HEK293T (cell line): ENCODE data around the gene CCDC8.

Source experiments
- CTCF ChIA-PET: fragments of 350-600 bp; formaldehyde crosslinking; extraction: SDS; loops from one replicate; lab custom pipeline; 2021; ENCODE audit warnings: antibody characterized with exemption, inconsistent platforms; lab: Yijun Ruan, JAX
- POLR2A ChIA-PET: fragments of 350-600 bp; formaldehyde crosslinking; extraction: SDS; loops from one replicate; lab custom pipeline; 2020; ENCODE audit warnings: antibody characterized with exemption, inconsistent platforms; lab: Yijun Ruan, JAX
- DNase-seq: peaks from one replicate; pipeline ENCODE4 v3.0.0; 2012; ENCODE audit warnings: mixed read lengths; ENCODE audit errors: extremely low spot score
- ARNT ChIP-seq: fragments of 450-650 bp; IDR thresholded peaks from 2 replicates; pipeline ENCODE4 v1.6.1; 2017; ENCODE audit warnings: mild to moderate bottlenecking
- BHLHE40 ChIP-seq: fragments of 450-650 bp; IDR thresholded peaks from 2 replicates; pipeline ENCODE4 v1.6.1; 2016; ENCODE audit warnings: mild to moderate bottlenecking, moderate library complexity, borderline replicate concordance
- CTBP1 ChIP-seq: fragments of 450-650 bp; IDR thresholded peaks from 2 replicates; pipeline ENCODE4 v1.6.1; 2016; ENCODE audit warnings: borderline replicate concordance
- ELF4 ChIP-seq: fragments of 450-650 bp; IDR thresholded peaks from 2 replicates; pipeline ENCODE4 v1.6.1; 2017; ENCODE audit warnings: antibody characterized with exemption
- FOXA1 ChIP-seq: fragments of 450-650 bp; IDR thresholded peaks from 2 replicates; pipeline ENCODE4 v1.6.1; 2016; ENCODE audit warnings: mild to moderate bottlenecking
- FOXK2 ChIP-seq: fragments of 450-650 bp; IDR thresholded peaks from 2 replicates; pipeline ENCODE4 v1.6.1; 2016; ENCODE audit warnings: mild to moderate bottlenecking
- FOXM1 ChIP-seq: fragments of 450-650 bp; IDR thresholded peaks from 2 replicates; pipeline ENCODE4 v1.6.1; 2017; ENCODE audit warnings: mild to moderate bottlenecking, borderline replicate concordance
- HDGF ChIP-seq: fragments of 450-650 bp; IDR thresholded peaks from 2 replicates; pipeline ENCODE4 v1.6.1; 2017; ENCODE audit warnings: antibody characterized with exemption, borderline replicate concordance
- L3MBTL2 ChIP-seq: fragments of 450-650 bp; conservative IDR thresholded peaks from 2 replicates; pipeline ENCODE4 v1.6.1; 2016; ENCODE audit warnings: mild to moderate bottlenecking
- LEF1 ChIP-seq: fragments of 450-650 bp; IDR thresholded peaks from 2 replicates; pipeline ENCODE4 v1.6.1; 2017; ENCODE audit warnings: mild to moderate bottlenecking, borderline replicate concordance
- NFRKB ChIP-seq: fragments of 450-650 bp; IDR thresholded peaks from 2 replicates; pipeline ENCODE4 v1.6.1; 2016; ENCODE audit warnings: mild to moderate bottlenecking, moderate library complexity
- SP1 ChIP-seq: fragments of 450-650 bp; IDR thresholded peaks from 2 replicates; pipeline ENCODE4 v1.6.1; 2017
- SUZ12 ChIP-seq: fragments of 450-650 bp; IDR thresholded peaks from 2 replicates; pipeline ENCODE4 v1.6.1; 2016; ENCODE audit warnings: mild to moderate bottlenecking
- TARDBP ChIP-seq: fragments of 450-650 bp; IDR thresholded peaks from 2 replicates; pipeline ENCODE4 v1.6.1; 2016
- ZNF384 ChIP-seq: fragments of 450-650 bp; IDR thresholded peaks from 2 replicates; pipeline ENCODE4 v1.6.1; 2016
- TF ChIP-seq, protein P1 (sequence below): fragments of 450-650 bp; IDR thresholded peaks from 2 replicates; pipeline ENCODE4 v1.6.1; 2016

CCDC8 gene

DNA sequence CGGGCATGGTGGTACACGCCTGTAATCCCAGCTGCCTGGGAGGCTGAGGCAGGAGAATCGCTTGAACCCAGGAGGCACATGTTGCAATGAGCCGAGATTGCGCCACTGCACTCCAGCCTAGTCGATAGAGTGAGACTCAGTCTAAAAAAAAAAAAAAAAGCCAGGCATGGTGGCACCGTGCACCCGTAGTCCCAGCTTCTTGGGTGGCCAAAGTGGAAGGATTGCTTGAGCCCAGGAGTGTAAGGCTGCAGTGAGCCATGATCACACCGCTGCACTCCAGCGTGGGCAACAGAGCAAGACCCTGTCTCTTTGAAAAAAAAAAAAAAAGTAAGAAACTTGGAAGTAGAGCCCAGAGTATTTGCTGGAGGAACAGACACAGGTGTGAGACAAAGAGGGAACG is 27.7 kb downstream of the CCDC8 start:
- DNase-seq, result no peak
- ChIA-PET POLR2A (no interaction called here), CTCF (no interaction called here)
- TF ChIP-seq LEF1 (no peak), TARDBP (no peak), FOXM1 (no peak), SP1 (no peak), ZNF384 (no peak), L3MBTL2 (no peak), FOXA1 (no peak), ELF4 (no peak), NFRKB (no peak)

GRCh38 chr19:46384396-46384795 is 29.0 kb downstream of the CCDC8 start:
- POLR2A ChIA-PET, result no interaction called here
- TF ChIP-seq NFRKB (no peak), ELF4 (no peak), L3MBTL2 (no peak), SUZ12 (no peak), BHLHE40 (no peak), TARDBP (no peak), FOXM1 (no peak), ARNT (no peak), ZNF384 (no peak), SP1 (no peak)
- TF ChIP-seq, protein P1, sequence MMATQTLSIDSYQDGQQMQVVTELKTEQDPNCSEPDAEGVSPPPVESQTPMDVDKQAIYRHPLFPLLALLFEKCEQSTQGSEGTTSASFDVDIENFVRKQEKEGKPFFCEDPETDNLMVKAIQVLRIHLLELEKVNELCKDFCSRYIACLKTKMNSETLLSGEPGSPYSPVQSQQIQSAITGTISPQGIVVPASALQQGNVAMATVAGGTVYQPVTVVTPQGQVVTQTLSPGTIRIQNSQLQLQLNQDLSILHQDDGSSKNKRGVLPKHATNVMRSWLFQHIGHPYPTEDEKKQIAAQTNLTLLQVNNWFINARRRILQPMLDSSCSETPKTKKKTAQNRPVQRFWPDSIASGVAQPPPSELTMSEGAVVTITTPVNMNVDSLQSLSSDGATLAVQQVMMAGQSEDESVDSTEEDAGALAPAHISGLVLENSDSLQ, result no peak
- no peak for DNase-seq

DNA sequence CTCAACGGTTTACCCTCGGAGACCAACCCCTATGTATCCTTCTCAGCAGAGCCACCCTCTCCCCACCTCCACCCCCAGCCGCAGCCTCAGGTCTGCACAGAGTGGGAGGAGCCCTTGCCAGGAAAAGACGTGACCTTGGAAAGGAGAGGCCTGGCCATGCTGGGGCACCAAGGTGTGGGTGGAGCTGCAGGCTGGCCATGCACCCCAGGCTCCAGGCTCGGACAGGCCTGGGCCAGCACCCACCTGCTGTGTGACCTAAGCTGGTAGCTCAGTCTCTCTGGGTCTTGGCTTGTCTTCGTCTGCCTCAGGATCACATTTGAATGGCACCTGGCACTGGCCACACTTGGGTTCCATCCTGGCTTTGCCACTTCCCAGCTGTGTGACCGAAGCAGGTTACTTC is 29.5 kb downstream of the CCDC8 start:
- ChIA-PET POLR2A (no interaction called here), CTCF (no interaction called here)
- TF ChIP-seq ZNF384 (no peak), BHLHE40 (no peak)
- no peak for DNase-seq

More at GRCh38 chr19:46384396-46384795, 29.0 kb downstream of the CCDC8 start:
- CTCF ChIA-PET, result no interaction called here

DNA sequence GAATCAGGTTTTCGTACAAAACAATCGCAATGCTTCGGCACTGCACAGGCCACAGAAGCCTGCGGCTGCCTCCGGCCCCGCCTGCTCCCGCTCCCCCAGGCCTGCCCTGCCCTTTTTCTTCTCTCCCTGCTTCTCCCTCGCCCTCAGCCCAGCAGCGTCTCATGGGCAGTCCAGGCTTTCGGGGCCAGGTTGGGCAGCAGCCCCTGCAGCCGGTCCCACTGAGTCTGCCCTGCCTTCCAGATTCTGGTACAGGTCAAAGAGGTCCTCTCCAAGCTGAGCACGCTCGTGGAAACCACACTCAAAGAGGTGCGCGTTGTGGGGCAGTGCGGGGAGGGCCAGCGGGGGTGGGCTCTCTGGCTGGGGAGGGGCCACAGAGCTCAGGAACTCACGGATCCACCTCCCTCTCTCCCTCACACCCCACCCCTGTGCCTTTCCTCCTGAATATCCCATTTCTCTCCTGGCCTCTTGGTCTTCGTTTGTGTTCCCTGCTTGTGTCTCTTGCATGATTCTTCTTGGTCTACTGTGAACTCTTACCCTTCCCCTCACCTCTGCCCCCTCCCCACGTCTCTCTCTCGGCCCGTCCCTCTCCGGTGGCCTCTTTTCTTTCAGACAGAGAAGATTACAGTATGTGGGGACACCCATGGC is 30.1 kb downstream of the CCDC8 start:
- CTCF ChIA-PET, result no interaction called here
- POLR2A ChIA-PET, result no interaction called here
- TF ChIP-seq ZNF384 (no peak), LEF1 (no peak), ARNT (no peak), NFRKB (no peak), FOXK2 (no peak), FOXM1 (no peak), HDGF (no peak), FOXA1 (no peak), SP1 (no peak)
- no peak for DNase-seq

GRCh38 chr19:46381756-46382345 is 31.5 kb downstream of the CCDC8 start:
- TF ChIP-seq SUZ12, result no peak
- no peak for TF ChIP-seq CTBP1
- TF ChIP-seq NFRKB, result no peak
- no peak for TF ChIP-seq FOXM1
- no peak for TF ChIP-seq L3MBTL2
- ChIA-PET CTCF (no interaction called here), POLR2A (no interaction called here)
- no peak for DNase-seq

DNA sequence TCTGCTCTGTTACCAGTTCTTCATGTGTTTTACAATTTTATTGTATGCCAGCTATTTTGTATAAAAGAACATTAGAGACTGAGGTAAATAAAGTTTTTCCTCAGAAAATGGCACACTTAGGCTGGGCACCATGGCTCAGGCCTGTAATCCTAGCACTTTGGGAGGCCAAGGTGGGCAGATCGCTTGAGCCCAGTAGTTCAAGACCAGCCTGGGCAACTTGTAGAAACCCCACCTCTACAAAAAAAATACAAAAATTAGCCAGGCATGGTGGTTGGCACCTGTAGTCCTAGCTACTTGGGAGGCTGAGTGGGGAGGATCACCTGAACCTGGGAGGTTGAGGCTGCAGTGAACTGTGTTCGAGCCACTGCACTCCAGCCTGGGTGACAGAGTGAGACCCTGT is 32.0 kb downstream of the CCDC8 start:
- no peak for DNase-seq
- ChIA-PET POLR2A (no interaction called here), CTCF (interaction anchor here (0.7 kb wide), 1 partner anchor 551 kb away, joined by 3 read pairs; no protein-coding TSS in a partner anchor)
- TF ChIP-seq CTBP1, result no peak
- no peak for TF ChIP-seq SUZ12
- no peak for TF ChIP-seq L3MBTL2
- TF ChIP-seq, protein P1, result no peak
- TF ChIP-seq ARNT, result no peak
- no peak for TF ChIP-seq TARDBP
- TF ChIP-seq FOXA1, result no peak
- no peak for TF ChIP-seq BHLHE40
- TF ChIP-seq NFRKB, result no peak
- TF ChIP-seq ELF4, result no peak
- no peak for TF ChIP-seq FOXM1
- no peak for TF ChIP-seq HDGF
- no peak for TF ChIP-seq FOXK2
- TF ChIP-seq SP1, result no peak
- TF ChIP-seq ZNF384, result no peak

GRCh38 chr19:46380690-46381089 is 32.7 kb downstream of the CCDC8 start:
- ChIA-PET CTCF (interaction anchor here (0.7 kb wide), 1 partner anchor 552 kb away, joined by 3 read pairs; no protein-coding TSS in a partner anchor), POLR2A (no interaction called here)
- no peak for TF ChIP-seq LEF1
- TF ChIP-seq FOXA1, result no peak
- no peak for TF ChIP-seq FOXK2
- TF ChIP-seq FOXM1, result no peak
- no peak for TF ChIP-seq CTBP1
- no peak for TF ChIP-seq NFRKB
- no peak for TF ChIP-seq SUZ12
- TF ChIP-seq BHLHE40, result no peak
- TF ChIP-seq SP1, result no peak
- TF ChIP-seq HDGF, result no peak
- TF ChIP-seq, protein P1, result no peak
- TF ChIP-seq TARDBP, result no peak
- no peak for TF ChIP-seq ELF4
- no peak for TF ChIP-seq L3MBTL2
- no peak for TF ChIP-seq ARNT
- TF ChIP-seq ZNF384, result no peak
- DNase-seq, result no peak
